GM21515 (cell line): ENCODE results near the gene S100A14.

ENCODE experiments used
- ATAC-seq: cut with Tn5 transposase; IDR thresholded peaks from one replicate; pipeline ENCODE4 v1.9.1; 2021; ENCODE audit not compliant: unreplicated experiment

Gene S100A14

GRCh38 chr1:153616917-153617311 lies 789 bp upstream of the S100A14 start:
- no peak for ATAC-seq

- no peak for ATAC-seq
These were observed 719 bp downstream of the S100A14 start for GRCh38 chr1:153615406-153615805.

- no peak for ATAC-seq
These were observed 1.2 kb downstream of the S100A14 start for GRCh38 chr1:153614906-153615305.

- ATAC-seq: no peak
These were observed 1.8 kb downstream of the S100A14 start for GRCh38 chr1:153614189-153614900.

- ATAC-seq: no peak
These were observed 2.7 kb downstream of the S100A14 start for GRCh38 chr1:153613406-153613805.

- ATAC-seq: no peak
These were observed 3.3 kb downstream of the S100A14 start, which contains the start of gene S100A16 for GRCh38 chr1:153612755-153613331. Gene S100A16, minus strand, starts transcription at chr1:153613137. Its CDS starts 4,986 bp downstream, at chr1:153608151.

- no peak for ATAC-seq
These were observed 3.9 kb downstream of the S100A14 start for GRCh38 chr1:153612111-153612754.

- no peak for ATAC-seq
These were observed 4.8 kb downstream of the S100A14 start for GRCh38 chr1:153611356-153611755.

GRCh38 chr1:153610811-153611301 lies 5.3 kb downstream of the S100A14 start:
- ATAC-seq: no peak

GRCh38 chr1:153610334-153610733 lies 5.8 kb downstream of the S100A14 start:
- no peak for ATAC-seq

- ATAC-seq: no peak
These were observed 6.6 kb downstream of the S100A14 start for GRCh38 chr1:153609585-153609907.

GRCh38 chr1:153608742-153609584 lies 7.2 kb downstream of the S100A14 start:
- no peak for ATAC-seq

GRCh38 chr1:153608089-153608682 lies 7.9 kb downstream of the S100A14 start:
- ATAC-seq: no peak

GRCh38 chr1:153607381-153607780 lies 8.7 kb downstream of the S100A14 start:
- no peak for ATAC-seq

GRCh38 chr1:153606194-153606593 lies 9.9 kb downstream of the S100A14 start:
- ATAC-seq: no peak

- no peak for ATAC-seq
These were observed 13.4 kb downstream of the S100A14 start for GRCh38 chr1:153602749-153603148.

GRCh38 chr1:153599847-153600246 lies 16.3 kb downstream of the S100A14 start:
- no peak for ATAC-seq

GRCh38 chr1:153598309-153599172 lies 17.6 kb downstream of the S100A14 start:
- ATAC-seq: peak; percentile 98

- ATAC-seq: no peak
These were observed 18.9 kb downstream of the S100A14 start for GRCh38 chr1:153597206-153597605.

GRCh38 chr1:153592748-153593147 lies 23.4 kb downstream of the S100A14 start:
- no peak for ATAC-seq
